Inflammatory macrophage treated with lipopolysaccharide for 1 hour (primary cell): ENCODE results near the gene CLDN5.
A peak's percentile ranks its signal among the peaks of the same experiment; 100 is the strongest.
"Not testable (repeated sequence)": the region's sequence is repeated elsewhere in the genome, so short reads cannot be mapped to it uniquely, and the experiment has no call there.

Source experiments
- DNase-seq, 2 donors: peaks; one replicate each; pipeline ENCODE4 v3.0.0-alpha.2; 2020 to 2022

CLDN5 gene

GRCh38 chr22:19524170-19525115, at the start of gene CLDN5:
Gene CLDN5 (minus strand): TSS chr22:19524410. CDS start chr22:19524255, 155 bp downstream.
- DNase-seq = no peak

GRCh38 chr22:19571995-19572394, 47.8 kb upstream of the CLDN5 start:
- DNase-seq = no peak

GRCh38 chr22:19571207-19571795, 47.1 kb upstream of the CLDN5 start:
- no peak for DNase-seq

GRCh38 chr22:19569976-19570375, 45.8 kb upstream of the CLDN5 start:
- no peak for DNase-seq

- DNase-seq = no peak
Measured at GRCh38 chr22:19569276-19569640, 45.0 kb upstream of the CLDN5 start.

- no peak for DNase-seq
Measured at GRCh38 chr22:19568337-19569275, 44.4 kb upstream of the CLDN5 start.

- no peak for DNase-seq
Measured at GRCh38 chr22:19567157-19568009, 43.2 kb upstream of the CLDN5 start.

GRCh38 chr22:19566279-19567156, 42.3 kb upstream of the CLDN5 start:
- DNase-seq = no peak

- peak in 1 of 2 donors; percentile 16 for DNase-seq
Measured at GRCh38 chr22:19565382-19566278, 41.4 kb upstream of the CLDN5 start.

GRCh38 chr22:19559956-19560355, 35.7 kb upstream of the CLDN5 start:
- no peak for DNase-seq

- no peak for DNase-seq
Measured at GRCh38 chr22:19559324-19559811, 35.2 kb upstream of the CLDN5 start.

GRCh38 chr22:19556963-19557545, 32.8 kb upstream of the CLDN5 start:
- DNase-seq = no peak

- no peak for DNase-seq
Measured at GRCh38 chr22:19555651-19556050, 31.4 kb upstream of the CLDN5 start.

GRCh38 chr22:19554834-19555404, 30.7 kb upstream of the CLDN5 start:
- DNase-seq = no peak

- no peak for DNase-seq
Measured at GRCh38 chr22:19553201-19553600, 29.0 kb upstream of the CLDN5 start.

- DNase-seq = no peak
Measured at GRCh38 chr22:19550382-19550781, 26.2 kb upstream of the CLDN5 start.

GRCh38 chr22:19549428-19549827, 25.2 kb upstream of the CLDN5 start:
- DNase-seq = no peak

GRCh38 chr22:19548964-19549363, 24.8 kb upstream of the CLDN5 start:
- no peak for DNase-seq

- DNase-seq = not testable (repeated sequence)
Measured at GRCh38 chr22:19548427-19548826, 24.2 kb upstream of the CLDN5 start.
